Skeletal muscle tissue (tissue), 4 donors: ENCODE measurements around the gene POU2F1. TPM values are rescaled to one million over a fixed set of nuclear protein-coding genes. Genes with fewer than 3 reads are reported as not detected.

Experiments used
- H3K27ac ChIP-seq: one replicate; pipeline ENCODE4 v1.7.0; 2013; ENCODE audit warnings: mild to moderate bottlenecking, low read depth, low read length, inconsistent platforms
- H3K27me3 ChIP-seq, 3 donors: one replicate each; pipeline ENCODE4 v1.7.0; 2013; ENCODE audit warnings: low read length in 3 of 3; ENCODE audit not compliant: control insufficient read depth in 3 of 3, insufficient read depth in 3 of 3
- H3K36me3 ChIP-seq, 3 donors: one replicate each; pipeline ENCODE4 v1.7.0; 2013; ENCODE audit warnings: low read length in 3 of 3; ENCODE audit not compliant: control insufficient read depth in 3 of 3, insufficient read depth in 3 of 3
- H3K4me1 ChIP-seq, 3 donors: one replicate each; pipeline ENCODE4 v1.7.0; 2013; ENCODE audit warnings: low read length in 3 of 3, mild to moderate bottlenecking in 3 of 3; ENCODE audit not compliant: control insufficient read depth in 3 of 3, insufficient read depth in 3 of 3
- H3K4me3 ChIP-seq, 3 donors: one replicate each; pipeline ENCODE4 v1.7.0; 2013; ENCODE audit warnings: low read length in 3 of 3
- H3K9ac ChIP-seq, 3 donors: one replicate each; pipeline ENCODE4 v1.7.0; 2013; ENCODE audit warnings: low read length in 3 of 3, mild to moderate bottlenecking in 3 of 3, moderate library complexity in 2 of 3, low read depth in 1 of 3
- H3K9me3 ChIP-seq, 3 donors: one replicate each; pipeline ENCODE4 v1.7.0; 2013; ENCODE audit warnings: low read length in 3 of 3; ENCODE audit not compliant: control insufficient read depth in 3 of 3
- total RNA-seq: library from RNA; depleted of rRNA; stranded (reverse); fragments of >200 nt; gene quantifications from one replicate; pipeline ENCODE4 v1.2.3, GENCODE V29; 2014
- donor health status: Osteomylitis.

The POU2F1 gene
- total RNA-seq, 1 donor from 2014 or later: 11.5 TPM

GRCh38 chr1:167322483-167322882, 101.8 kb downstream of the POU2F1 start:
- H3K9me3 ChIP-seq: peaks cover 10 to 12% (median 12%) of the 10 kb centered on the region in 3 donors
- no peak overlapping the region for H3K4me3 ChIP-seq
- H3K27ac ChIP-seq: no peak overlapping the region
- H3K4me1 ChIP-seq: no peaks in the 10 kb centered on the region
- no peak overlapping the region for H3K9ac ChIP-seq
- H3K27me3 ChIP-seq: no peaks in the 10 kb centered on the region
- peaks cover 2 to 6% (median 2%) of the 10 kb centered on the region in 3 donors for H3K36me3 ChIP-seq

- H3K27me3 ChIP-seq: no peaks in the 10 kb centered on the region
- H3K4me1 ChIP-seq: peaks cover 0 to 2% (median 0%) of the 10 kb centered on the region in 3 donors
- no peak overlapping the region for H3K27ac ChIP-seq
- H3K4me3 ChIP-seq: no peak overlapping the region
- H3K9ac ChIP-seq: no peak overlapping the region
- peaks cover 2 to 6% (median 2%) of the 10 kb centered on the region in 3 donors for H3K36me3 ChIP-seq
- H3K9me3 ChIP-seq: peaks cover 10 to 12% (median 12%) of the 10 kb centered on the region in 3 donors
Measured at GRCh38 chr1:167325151-167325550, 104.5 kb downstream of the POU2F1 start.

- Histone ChIP-seq H3K27me3 (no peaks in the 10 kb centered on the region), H3K27ac (no peak overlapping the region), H3K4me3 (no peak overlapping the region), H3K4me1 (peaks cover 0 to 3% (median 0%) of the 10 kb centered on the region in 3 donors), H3K9ac (no peak overlapping the region), H3K36me3 (peaks cover 1 to 6% (median 3%) of the 10 kb centered on the region in 3 donors), H3K9me3 (peaks cover 0 to under 1% (median 0%) of the 10 kb centered on the region in 3 donors)
Measured at GRCh38 chr1:167328306-167328815, 107.7 kb downstream of the POU2F1 start.

GRCh38 chr1:167328816-167329483, 108.3 kb downstream of the POU2F1 start:
- Histone ChIP-seq H3K27me3 (no peaks in the 10 kb centered on the region), H3K27ac (no peak overlapping the region), H3K36me3 (peaks cover 0 to 3% (median 1%) of the 10 kb centered on the region in 3 donors), H3K4me1 (peaks cover 0 to 3% (median 0%) of the 10 kb centered on the region in 3 donors), H3K9ac (no peak overlapping the region), H3K9me3 (no peaks in the 10 kb centered on the region), H3K4me3 (no peak overlapping the region)

DNA sequence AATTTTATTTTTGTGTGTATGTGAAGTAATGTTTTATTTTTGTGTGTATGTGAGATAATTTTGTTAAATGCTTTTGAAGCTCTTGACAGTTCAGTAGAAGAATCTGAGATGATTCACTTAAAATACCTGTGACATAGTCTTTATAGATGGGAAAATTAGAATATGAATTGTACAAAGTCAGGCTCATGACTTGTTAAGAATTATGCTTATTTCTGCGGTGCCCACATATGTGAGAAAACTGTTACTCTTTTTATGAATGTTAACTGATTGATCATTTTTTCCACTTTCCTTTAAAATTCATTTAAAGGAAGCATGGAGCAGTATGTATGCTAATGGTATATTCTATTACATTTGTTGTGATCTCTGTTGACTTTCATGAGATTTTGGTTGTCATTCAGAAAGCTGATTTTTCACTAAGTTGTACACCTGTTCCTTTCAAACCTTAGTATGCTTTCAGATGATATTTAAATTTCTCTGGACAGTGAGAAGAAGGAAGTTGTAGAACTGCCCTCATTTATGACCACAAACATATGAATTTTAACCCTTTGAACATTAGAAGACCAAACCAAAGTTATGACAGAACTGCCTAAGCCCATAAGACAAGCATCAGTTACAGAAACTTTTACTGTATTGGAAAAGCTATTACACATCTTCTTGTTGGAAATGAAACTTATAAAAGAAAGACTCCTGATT, 110.1 kb downstream of the POU2F1 start:
- H3K36me3 ChIP-seq: peaks cover 0 to 3% (median 0%) of the 10 kb centered on the region in 3 donors
- no peaks in the 10 kb centered on the region for H3K27me3 ChIP-seq
- H3K27ac ChIP-seq: no peak overlapping the region
- no peak overlapping the region for H3K4me3 ChIP-seq
- H3K9me3 ChIP-seq: no peaks in the 10 kb centered on the region
- no peak overlapping the region for H3K9ac ChIP-seq
- H3K4me1 ChIP-seq: peaks cover 0 to 3% (median 0%) of the 10 kb centered on the region in 3 donors

DNA sequence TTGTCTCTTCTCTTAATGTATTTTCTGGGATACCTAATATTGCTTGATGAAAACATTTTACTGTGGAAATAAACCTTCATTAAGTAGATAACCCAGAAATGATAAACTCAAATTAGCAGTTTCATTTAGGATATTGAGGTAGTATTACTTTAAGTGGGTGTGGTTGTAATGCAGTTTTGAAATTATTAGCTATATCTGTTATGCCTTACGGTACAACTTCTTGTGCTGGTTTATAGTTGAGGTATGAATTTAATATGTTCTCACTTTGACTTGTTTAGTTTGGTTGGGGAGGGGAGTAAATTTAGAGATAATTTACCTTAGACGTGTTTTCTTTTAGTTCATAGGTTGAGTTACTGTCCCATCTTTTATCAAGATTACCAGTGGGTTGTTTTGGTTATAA, 111.0 kb downstream of the POU2F1 start:
- H3K9ac ChIP-seq: no peak overlapping the region
- H3K27me3 ChIP-seq: no peaks in the 10 kb centered on the region
- no peak overlapping the region for H3K4me3 ChIP-seq
- peaks cover 0 to 3% (median 0%) of the 10 kb centered on the region in 3 donors for H3K36me3 ChIP-seq
- no peak overlapping the region for H3K27ac ChIP-seq
- H3K4me1 ChIP-seq: peaks cover 0 to 3% (median 0%) of the 10 kb centered on the region in 3 donors
- no peaks in the 10 kb centered on the region for H3K9me3 ChIP-seq

DNA sequence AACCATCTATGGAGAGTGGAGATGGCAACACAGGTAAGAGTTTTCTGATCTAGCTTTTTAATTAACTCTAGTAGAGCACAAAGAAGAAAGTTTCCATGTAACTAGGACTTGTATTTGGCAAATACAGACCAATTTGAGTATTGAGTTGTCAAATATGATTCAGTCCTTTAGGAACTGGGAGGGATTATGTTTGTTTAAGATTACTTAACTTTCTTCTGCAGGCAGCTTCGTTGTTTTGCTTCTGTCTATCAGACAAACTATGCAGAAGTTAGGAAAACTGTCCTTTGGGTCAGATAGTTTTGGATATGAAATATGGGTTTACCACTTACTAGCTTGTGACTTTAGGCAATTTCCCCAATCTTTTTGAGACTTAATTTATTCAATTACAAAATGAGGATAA, 111.8 kb downstream of the POU2F1 start:
- no peak overlapping the region for H3K4me3 ChIP-seq

GRCh38 chr1:167333124-167333523, 112.4 kb downstream of the POU2F1 start:
- H3K4me1 ChIP-seq: peaks cover 0 to 3% (median 0%) of the 10 kb centered on the region in 3 donors
- H3K9ac ChIP-seq: no peak overlapping the region
- no peak overlapping the region for H3K27ac ChIP-seq
- H3K4me3 ChIP-seq: no peak overlapping the region
- H3K36me3 ChIP-seq: peaks cover 0 to 3% (median 3%) of the 10 kb centered on the region in 3 donors
- no peaks in the 10 kb centered on the region for H3K27me3 ChIP-seq
- no peaks in the 10 kb centered on the region for H3K9me3 ChIP-seq

More for the DNA sequence above, 111.8 kb downstream of the POU2F1 start:
- Histone ChIP-seq H3K4me1 (peaks cover 0 to 3% (median 0%) of the 10 kb centered on the region in 3 donors), H3K9ac (no peak overlapping the region), H3K27me3 (no peaks in the 10 kb centered on the region), H3K36me3 (peaks cover 0 to 3% (median 0%) of the 10 kb centered on the region in 3 donors), H3K27ac (no peak overlapping the region), H3K9me3 (no peaks in the 10 kb centered on the region)

GRCh38 chr1:167333703-167334102, 113.0 kb downstream of the POU2F1 start:
- H3K36me3 ChIP-seq: peaks cover 0 to 3% (median 3%) of the 10 kb centered on the region in 3 donors
- H3K9ac ChIP-seq: no peak overlapping the region
- H3K9me3 ChIP-seq: no peaks in the 10 kb centered on the region
- H3K27ac ChIP-seq: no peak overlapping the region
- peaks cover 0 to 3% (median 0%) of the 10 kb centered on the region in 3 donors for H3K4me1 ChIP-seq
- no peaks in the 10 kb centered on the region for H3K27me3 ChIP-seq
- H3K4me3 ChIP-seq: no peak overlapping the region

DNA sequence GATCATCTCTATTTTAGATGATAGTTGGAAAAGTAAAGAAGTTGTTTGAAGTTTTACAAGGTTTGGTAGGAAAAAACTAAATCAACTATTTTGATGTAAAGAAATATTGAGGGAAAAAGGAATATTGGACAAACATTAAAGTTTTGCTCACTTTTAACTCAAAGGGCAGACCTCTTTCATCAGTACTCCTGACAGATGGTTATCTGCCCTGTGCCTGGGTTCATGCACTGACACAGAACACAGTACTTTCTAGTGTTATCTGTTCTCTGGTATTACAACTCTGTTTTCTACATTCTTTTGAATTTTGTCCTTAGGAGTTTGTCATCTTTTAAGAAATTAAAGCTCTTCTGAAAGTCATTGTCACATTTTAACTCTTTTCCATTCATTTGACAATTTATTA, 118.7 kb downstream of the POU2F1 start:
- H3K36me3 ChIP-seq: peaks cover 0 to 3% (median 0%) of the 10 kb centered on the region in 3 donors

More for the DNA sequence above, 118.7 kb downstream of the POU2F1 start:
- peaks cover 0 to under 1% (median 0%) of the 10 kb centered on the region in 3 donors for H3K4me1 ChIP-seq
- no peak overlapping the region for H3K9ac ChIP-seq
- no peak overlapping the region for H3K4me3 ChIP-seq
- H3K27ac ChIP-seq: no peak overlapping the region
- H3K9me3 ChIP-seq: no peaks in the 10 kb centered on the region
- H3K27me3 ChIP-seq: no peaks in the 10 kb centered on the region
